GM12878 (cell line): ENCODE measurements around the gene WBP4. TPM values are rescaled to one million over a fixed set of nuclear protein-coding genes. Genes with fewer than 3 reads are reported as not detected.

Source experiments
- ATF3 ChIP-seq: IDR thresholded peaks from 2 replicates; pipeline ENCODE4 v1.6.1; 2011; ENCODE audit warnings: low read depth, mild to moderate bottlenecking, low read length, moderate library complexity, borderline replicate concordance; ENCODE audit errors: extremely low read depth
- BCL11A ChIP-seq: IDR thresholded peaks from 2 replicates; pipeline ENCODE4 v1.6.1; 2011; ENCODE audit warnings: low read depth, low read length
- BCL3 ChIP-seq: IDR thresholded peaks from 2 replicates; pipeline ENCODE4 v1.6.1; 2011; ENCODE audit warnings: borderline replicate concordance, low read depth, mild to moderate bottlenecking, moderate library complexity, low read length; ENCODE audit not compliant: insufficient read depth, poor library complexity, severe bottlenecking
- BRCA1 ChIP-seq: IDR thresholded peaks from 2 replicates; pipeline ENCODE4 v1.6.1; 2011; ENCODE audit warnings: low read depth, low read length, improper control_type of control experiment
- CHD2 ChIP-seq: IDR thresholded peaks from 2 replicates; pipeline ENCODE4 v1.6.1; 2011; ENCODE audit warnings: low read depth, low read length, improper control_type of control experiment, borderline replicate concordance
- CTCF ChIP-seq, 3 experiments: IDR thresholded peaks in 2 of 3; conservative IDR thresholded peaks in 1 of 3; 2 replicates each; pipeline ENCODE4 v1.5.1; 2011; ENCODE audit warnings: low read depth in 3 of 3, low read length in 3 of 3, mild to moderate bottlenecking in 3 of 3, control low read depth in 2 of 3, moderate library complexity in 2 of 3, inconsistent platforms in 1 of 3, mixed read lengths in 1 of 3; ENCODE audit not compliant: control insufficient read depth in 2 of 3, insufficient read depth in 1 of 3; ENCODE audit errors: extremely low read depth in 1 of 3
- E2F8 ChIP-seq: fragments of 450-650 bp; IDR thresholded peaks from 2 replicates; pipeline ENCODE4 v1.6.1; 2018; ENCODE audit warnings: mild to moderate bottlenecking, low read depth, moderate library complexity; ENCODE audit not compliant: partially characterized antibody
- GABPA ChIP-seq: IDR thresholded peaks from 2 replicates; pipeline ENCODE4 v1.6.1; 2014; ENCODE audit warnings: antibody characterized with exemption, low read depth, mild to moderate bottlenecking, inconsistent platforms
- HDGF ChIP-seq: fragments of 450-650 bp; IDR thresholded peaks from 2 replicates; pipeline ENCODE4 v1.6.1; 2016; ENCODE audit warnings: antibody characterized with exemption
- IKZF2 ChIP-seq, 2 experiments: fragments of 450-650 bp; IDR thresholded peaks; 2 replicates each; pipeline ENCODE4 v1.6.1; 2017; ENCODE audit warnings: mild to moderate bottlenecking in 2 of 2, moderate library complexity in 2 of 2
- MEF2A ChIP-seq: IDR thresholded peaks from 2 replicates; pipeline ENCODE4 v1.6.1; 2011; ENCODE audit warnings: low read depth, mild to moderate bottlenecking, low read length, moderate library complexity; ENCODE audit not compliant: insufficient read depth
- MEF2B ChIP-seq: fragments of 450-650 bp; IDR thresholded peaks from 2 replicates; pipeline ENCODE4 v1.6.1; 2018; ENCODE audit warnings: mild to moderate bottlenecking, moderate library complexity; ENCODE audit not compliant: partially characterized antibody, poor library complexity, severe bottlenecking
- MTA2 ChIP-seq: fragments of 450-650 bp; IDR thresholded peaks from 2 replicates; pipeline ENCODE4 v1.6.1; 2016; ENCODE audit warnings: low read depth, mild to moderate bottlenecking, moderate library complexity
- NR2C1 ChIP-seq: fragments of 450-650 bp; IDR thresholded peaks from 2 replicates; pipeline ENCODE4 v1.6.1; 2017; ENCODE audit warnings: antibody characterized with exemption, mild to moderate bottlenecking, moderate library complexity
- NR2C2 ChIP-seq: IDR thresholded peaks from 2 replicates; pipeline ENCODE4 v1.6.1; 2011; ENCODE audit warnings: borderline replicate concordance, low read depth; ENCODE audit not compliant: control insufficient read depth, insufficient read length
- PAX8 ChIP-seq: fragments of 450-650 bp; IDR thresholded peaks from 2 replicates; pipeline ENCODE4 v1.6.1; 2017; ENCODE audit warnings: mild to moderate bottlenecking, moderate library complexity
- ZSCAN29 ChIP-seq: fragments of 450-650 bp; IDR thresholded peaks from 2 replicates; pipeline ENCODE4 v1.6.1; 2017; ENCODE audit warnings: mild to moderate bottlenecking, moderate library complexity
- polyA plus RNA-seq, 11 experiments: library from polyadenylated mRNA; depleted of rRNA in 4 of 11; unstranded in 6 of 11; stranded (reverse) in 5 of 11; fragments of >200 nt; fragmentation: Nextera tagmentation in 4 of 11; fragmentation: Illumina TruSeq in 1 of 11; extraction: Ambion mirVana in 4 of 11; extraction: Trizol in 1 of 11; gene quantifications; 1 replicate in 1 of 11; 2 replicates in 10 of 11; pipeline versions ENCODE4 v1.2.1 to v1.2.3, GENCODE V29; 2011 to 2016; ENCODE audit warnings: inconsistent platforms in 2 of 11, missing spikeins in 2 of 11, low read depth in 1 of 11
- total RNA-seq, 4 experiments: library from RNA; depleted of rRNA in 3 of 4; stranded (reverse); fragments of >200 nt in 3 of 4; fragmentation: Illumina TruSeq in 1 of 4; extraction: Trizol in 1 of 4; gene quantifications; 2 replicates each; pipeline versions ENCODE4 v1.2.1 to v1.2.3, GENCODE V29; 2013 to 2021
- TF ChIP-seq, protein P1 (sequence below): IDR thresholded peaks from 2 replicates; pipeline ENCODE4 v1.6.1; 2012; ENCODE audit warnings: improper control_type of control experiment, low read depth, low read length; ENCODE audit not compliant: insufficient replicate concordance

WBP4 gene
- total and polyA plus RNA-seq, 10 of the 15 experiments (the other 5 are each of a cell fraction or from before 2014, with no cell fraction given), result 7.4 to 21.6 (median 14.2) TPM

DNA sequence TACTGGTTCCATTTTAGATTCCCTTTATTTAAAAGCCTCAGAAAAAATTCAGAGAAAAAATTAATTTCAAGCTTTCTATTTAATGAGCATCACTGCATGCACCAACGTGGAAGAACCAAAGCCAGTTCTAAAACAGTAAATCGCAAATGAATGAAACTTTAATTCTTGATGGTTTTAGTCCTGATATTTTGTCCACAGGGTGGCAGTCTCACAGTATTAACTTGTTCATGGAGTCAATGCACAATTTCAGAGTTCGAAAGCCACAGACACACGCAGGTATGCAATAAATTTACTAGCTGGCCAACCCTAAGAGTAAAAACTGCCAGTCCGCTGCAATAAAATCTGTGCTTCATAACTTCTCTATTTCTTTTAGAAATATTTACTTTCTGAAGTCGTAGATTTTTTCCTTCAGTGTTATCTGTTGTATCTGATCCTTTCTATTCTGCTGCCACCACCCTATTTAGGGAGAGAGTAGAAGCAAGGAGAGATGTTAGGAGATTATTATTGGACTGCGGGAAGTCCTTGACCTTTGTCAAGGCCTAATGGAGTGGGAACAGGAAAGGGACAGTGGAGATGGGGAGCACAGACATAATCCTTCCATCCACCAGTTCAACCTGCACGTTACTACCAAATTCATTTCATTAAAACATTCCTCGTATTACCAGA, 7.0 kb upstream of the WBP4 start (continued):
- TF ChIP-seq ZSCAN29 (no peak), CTCF (IDR thresholded peaks at IDR 0.05 in 2 of 3, conservative IDR thresholded peaks at IDR 0.05 in 1 of 3; ENCODE audit: control insufficient read depth in 2 of 3, extremely low read depth in 1 of 3, insufficient read depth in 1 of 3, low read depth in 3 of 3, low read length in 3 of 3) (peak; percentile 38 to 66 (median 54); a peak in 5 of 6 replicates), BCL3 (no peak), MTA2 (no peak), BRCA1 (no peak), PAX8 (no peak), GABPA (no peak), E2F8 (no peak), NR2C2 (no peak), IKZF2 (IDR thresholded peaks at IDR 0.05) (no peak), MEF2B (no peak), ATF3 (no peak), CHD2 (no peak), HDGF (no peak), BCL11A (no peak), NR2C1 (no peak), MEF2A (no peak)
- TF ChIP-seq, protein P1, sequence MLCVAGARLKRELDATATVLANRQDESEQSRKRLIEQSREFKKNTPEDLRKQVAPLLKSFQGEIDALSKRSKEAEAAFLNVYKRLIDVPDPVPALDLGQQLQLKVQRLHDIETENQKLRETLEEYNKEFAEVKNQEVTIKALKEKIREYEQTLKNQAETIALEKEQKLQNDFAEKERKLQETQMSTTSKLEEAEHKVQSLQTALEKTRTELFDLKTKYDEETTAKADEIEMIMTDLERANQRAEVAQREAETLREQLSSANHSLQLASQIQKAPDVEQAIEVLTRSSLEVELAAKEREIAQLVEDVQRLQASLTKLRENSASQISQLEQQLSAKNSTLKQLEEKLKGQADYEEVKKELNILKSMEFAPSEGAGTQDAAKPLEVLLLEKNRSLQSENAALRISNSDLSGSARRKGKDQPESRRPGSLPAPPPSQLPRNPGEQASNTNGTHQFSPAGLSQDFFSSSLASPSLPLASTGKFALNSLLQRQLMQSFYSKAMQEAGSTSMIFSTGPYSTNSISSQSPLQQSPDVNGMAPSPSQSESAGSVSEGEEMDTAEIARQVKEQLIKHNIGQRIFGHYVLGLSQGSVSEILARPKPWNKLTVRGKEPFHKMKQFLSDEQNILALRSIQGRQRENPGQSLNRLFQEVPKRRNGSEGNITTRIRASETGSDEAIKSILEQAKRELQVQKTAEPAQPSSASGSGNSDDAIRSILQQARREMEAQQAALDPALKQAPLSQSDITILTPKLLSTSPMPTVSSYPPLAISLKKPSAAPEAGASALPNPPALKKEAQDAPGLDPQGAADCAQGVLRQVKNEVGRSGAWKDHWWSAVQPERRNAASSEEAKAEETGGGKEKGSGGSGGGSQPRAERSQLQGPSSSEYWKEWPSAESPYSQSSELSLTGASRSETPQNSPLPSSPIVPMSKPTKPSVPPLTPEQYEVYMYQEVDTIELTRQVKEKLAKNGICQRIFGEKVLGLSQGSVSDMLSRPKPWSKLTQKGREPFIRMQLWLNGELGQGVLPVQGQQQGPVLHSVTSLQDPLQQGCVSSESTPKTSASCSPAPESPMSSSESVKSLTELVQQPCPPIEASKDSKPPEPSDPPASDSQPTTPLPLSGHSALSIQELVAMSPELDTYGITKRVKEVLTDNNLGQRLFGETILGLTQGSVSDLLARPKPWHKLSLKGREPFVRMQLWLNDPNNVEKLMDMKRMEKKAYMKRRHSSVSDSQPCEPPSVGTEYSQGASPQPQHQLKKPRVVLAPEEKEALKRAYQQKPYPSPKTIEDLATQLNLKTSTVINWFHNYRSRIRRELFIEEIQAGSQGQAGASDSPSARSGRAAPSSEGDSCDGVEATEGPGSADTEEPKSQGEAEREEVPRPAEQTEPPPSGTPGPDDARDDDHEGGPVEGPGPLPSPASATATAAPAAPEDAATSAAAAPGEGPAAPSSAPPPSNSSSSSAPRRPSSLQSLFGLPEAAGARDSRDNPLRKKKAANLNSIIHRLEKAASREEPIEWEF, result no peak
